Endothelial cell (in vitro differentiated cells): ENCODE results near the gene RGPD8. TPM values are rescaled to one million over a fixed set of nuclear protein-coding genes. Genes with fewer than 3 reads are reported as not detected.
"Not testable (repeated sequence)": the region's sequence is repeated elsewhere in the genome, so short reads cannot be mapped to it uniquely, and the experiment has no call there.

Experiments
- DNase-seq: peaks from one replicate; pipeline ENCODE4 v3.0.0; 2021; ENCODE audit warnings: low spot score
- H3K27ac Mint-ChIP-seq: one replicate; pipeline ENCODE4 v1.8.0; 2021; ENCODE audit warnings: mixed read lengths, inconsistent platforms; ENCODE audit not compliant: unreplicated experiment
- H3K27me3 Mint-ChIP-seq: one replicate; pipeline ENCODE4 v1.8.0; 2021; ENCODE audit warnings: mild to moderate bottlenecking, moderate library complexity, mixed read lengths, inconsistent platforms; ENCODE audit not compliant: unreplicated experiment
- H3K36me3 Mint-ChIP-seq: one replicate; pipeline ENCODE4 v1.8.0; 2021; ENCODE audit warnings: mild to moderate bottlenecking, low read depth, mixed read lengths, inconsistent platforms; ENCODE audit not compliant: unreplicated experiment
- H3K4me1 Mint-ChIP-seq: one replicate; pipeline ENCODE4 v1.8.0; 2021; ENCODE audit warnings: mild to moderate bottlenecking, mixed read lengths, inconsistent platforms; ENCODE audit not compliant: unreplicated experiment
- H3K4me3 Mint-ChIP-seq: one replicate; pipeline ENCODE4 v1.8.0; 2021; ENCODE audit warnings: mild to moderate bottlenecking, mixed read lengths, inconsistent platforms; ENCODE audit not compliant: unreplicated experiment
- H3K9me3 Mint-ChIP-seq: one replicate; pipeline ENCODE4 v1.8.0; 2021; ENCODE audit warnings: mixed read lengths, inconsistent platforms; ENCODE audit not compliant: unreplicated experiment
- total RNA-seq: library from RNA; stranded (reverse); fragmentation: NEBNext Ultra II Directional; extraction: Animal tissue kit (Norgen Biotek cat#: 25700); gene quantifications from one replicate; pipeline ENCODE4 v1.2.1, GENCODE V29; 2021; ENCODE audit not compliant: unreplicated experiment
- TF ChIP-seq, protein P1 (sequence below): fragments of 200-600 bp; sonication (generic); IDR thresholded peaks from one replicate; pipeline ENCODE4 v1.5.0; 2021; ENCODE audit warnings: antibody characterized with exemption; ENCODE audit not compliant: unreplicated experiment

The RGPD8 gene
- total RNA-seq, 1 donor from 2014 or later = 11.8 TPM

DNA sequence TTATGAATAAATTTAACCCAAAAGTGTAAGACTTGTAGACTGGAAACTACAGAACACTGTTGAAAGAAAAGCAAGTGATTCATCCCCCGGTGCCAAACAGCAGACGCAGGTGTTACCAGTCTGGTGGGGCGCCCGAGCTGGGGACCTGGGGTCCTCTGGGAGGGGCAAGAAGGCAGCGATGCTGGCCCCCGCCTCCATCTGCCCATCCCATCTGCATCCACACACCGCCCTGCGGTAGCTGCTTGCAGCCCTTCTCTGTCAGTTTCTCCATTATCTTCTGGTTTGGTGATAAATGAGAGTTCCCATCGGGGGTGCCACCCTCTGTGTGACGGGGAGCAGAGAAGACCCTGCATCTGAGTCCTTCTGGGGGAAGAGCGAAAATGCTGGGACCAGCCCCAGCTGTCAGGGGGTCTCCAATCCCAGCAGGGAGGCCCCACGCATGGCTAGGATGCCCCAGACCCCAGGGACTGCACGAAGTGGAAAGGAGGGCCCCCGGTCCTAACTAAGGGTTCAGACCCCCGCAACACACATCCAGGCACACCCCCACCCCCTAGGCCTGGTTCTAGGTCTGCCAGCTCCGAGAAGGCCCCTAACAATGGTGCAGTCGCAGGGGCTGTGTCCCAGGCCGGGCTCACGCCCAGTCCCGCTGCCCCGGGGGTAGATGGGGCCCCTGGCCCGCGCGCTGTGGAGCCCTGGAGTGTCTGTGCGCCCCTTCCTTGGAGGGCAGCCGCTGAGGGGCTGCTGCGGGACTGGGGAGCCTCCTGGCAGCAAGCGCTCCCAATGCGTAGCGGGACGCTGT is 686 bp upstream of the RGPD8 start:
- Mint-ChIP-seq H3K27me3 (peaks cover 7% of the 10 kb centered on the region), H3K36me3 (no peaks in the 10 kb centered on the region), H3K4me3 (no peak overlapping the region), H3K27ac (no peak overlapping the region), H3K4me1 (peaks cover 6% of the 10 kb centered on the region), H3K9me3 (no peaks in the 10 kb centered on the region)
- TF ChIP-seq, protein P1, sequence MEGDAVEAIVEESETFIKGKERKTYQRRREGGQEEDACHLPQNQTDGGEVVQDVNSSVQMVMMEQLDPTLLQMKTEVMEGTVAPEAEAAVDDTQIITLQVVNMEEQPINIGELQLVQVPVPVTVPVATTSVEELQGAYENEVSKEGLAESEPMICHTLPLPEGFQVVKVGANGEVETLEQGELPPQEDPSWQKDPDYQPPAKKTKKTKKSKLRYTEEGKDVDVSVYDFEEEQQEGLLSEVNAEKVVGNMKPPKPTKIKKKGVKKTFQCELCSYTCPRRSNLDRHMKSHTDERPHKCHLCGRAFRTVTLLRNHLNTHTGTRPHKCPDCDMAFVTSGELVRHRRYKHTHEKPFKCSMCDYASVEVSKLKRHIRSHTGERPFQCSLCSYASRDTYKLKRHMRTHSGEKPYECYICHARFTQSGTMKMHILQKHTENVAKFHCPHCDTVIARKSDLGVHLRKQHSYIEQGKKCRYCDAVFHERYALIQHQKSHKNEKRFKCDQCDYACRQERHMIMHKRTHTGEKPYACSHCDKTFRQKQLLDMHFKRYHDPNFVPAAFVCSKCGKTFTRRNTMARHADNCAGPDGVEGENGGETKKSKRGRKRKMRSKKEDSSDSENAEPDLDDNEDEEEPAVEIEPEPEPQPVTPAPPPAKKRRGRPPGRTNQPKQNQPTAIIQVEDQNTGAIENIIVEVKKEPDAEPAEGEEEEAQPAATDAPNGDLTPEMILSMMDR = no peak
- DNase-seq = no peak

DNA sequence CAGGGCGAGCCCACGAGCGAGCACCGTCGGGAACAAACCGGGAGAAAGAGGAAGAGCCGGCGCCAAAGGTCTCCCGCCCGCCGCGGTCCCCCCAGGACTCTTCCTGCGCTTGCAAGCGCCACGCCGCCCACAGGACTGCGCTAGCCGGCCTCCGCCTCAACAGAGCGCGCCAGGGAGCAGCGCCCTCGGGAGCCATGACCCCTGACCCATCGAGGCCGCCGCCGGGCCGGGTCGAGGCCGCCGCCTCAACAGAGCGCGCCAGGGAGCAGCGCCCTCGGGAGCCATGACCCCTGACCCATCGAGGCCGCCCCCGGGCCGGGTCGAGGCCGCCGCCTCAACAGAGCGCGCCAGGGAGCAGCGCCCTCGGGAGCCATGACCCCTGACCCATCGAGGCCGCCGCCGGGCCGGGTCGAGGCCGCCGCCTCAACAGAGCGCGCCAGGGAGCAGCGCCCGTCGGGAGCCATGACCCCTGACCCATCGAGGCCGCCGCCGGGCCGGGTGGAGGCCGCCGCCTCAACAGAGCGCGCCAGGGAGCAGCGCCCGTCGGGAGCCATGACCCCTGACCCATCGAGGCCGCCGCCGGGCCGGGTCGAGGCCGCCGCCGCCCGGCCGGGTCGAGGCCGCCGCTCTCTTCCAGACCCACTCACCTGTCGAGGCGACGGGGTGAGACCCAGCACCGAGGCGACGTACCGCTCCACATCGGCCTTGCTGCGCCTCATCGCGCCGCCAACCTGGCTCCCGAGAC is 538 bp downstream of the RGPD8 start:
- not testable (repeated sequence) for H3K9me3 Mint-ChIP-seq, H3K27me3 Mint-ChIP-seq, H3K4me1 Mint-ChIP-seq, H3K27ac Mint-ChIP-seq, H3K36me3 Mint-ChIP-seq
- DNase-seq = peak; percentile 26
- peak overlapping the region; percentile 87 for H3K4me3 Mint-ChIP-seq

DNA sequence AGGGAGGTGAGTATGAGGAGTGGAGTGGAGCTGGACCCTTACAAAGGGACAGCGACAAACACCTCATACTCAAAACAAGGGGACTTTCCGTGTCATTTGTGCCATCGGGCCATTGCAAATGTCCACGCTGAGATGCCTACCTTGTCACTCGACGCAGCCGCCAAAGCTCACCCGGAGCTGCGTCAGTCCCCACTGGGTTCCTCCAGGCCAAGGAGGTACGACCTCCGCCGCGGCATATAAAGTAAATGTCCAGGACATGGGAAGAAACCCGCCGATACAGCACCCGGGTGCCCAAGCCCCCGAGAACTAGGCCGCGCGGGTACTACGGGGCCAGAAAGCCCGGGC is 1.1 kb downstream of the RGPD8 start:
- not testable (repeated sequence) for H3K9me3 Mint-ChIP-seq, H3K27ac Mint-ChIP-seq

DNA sequence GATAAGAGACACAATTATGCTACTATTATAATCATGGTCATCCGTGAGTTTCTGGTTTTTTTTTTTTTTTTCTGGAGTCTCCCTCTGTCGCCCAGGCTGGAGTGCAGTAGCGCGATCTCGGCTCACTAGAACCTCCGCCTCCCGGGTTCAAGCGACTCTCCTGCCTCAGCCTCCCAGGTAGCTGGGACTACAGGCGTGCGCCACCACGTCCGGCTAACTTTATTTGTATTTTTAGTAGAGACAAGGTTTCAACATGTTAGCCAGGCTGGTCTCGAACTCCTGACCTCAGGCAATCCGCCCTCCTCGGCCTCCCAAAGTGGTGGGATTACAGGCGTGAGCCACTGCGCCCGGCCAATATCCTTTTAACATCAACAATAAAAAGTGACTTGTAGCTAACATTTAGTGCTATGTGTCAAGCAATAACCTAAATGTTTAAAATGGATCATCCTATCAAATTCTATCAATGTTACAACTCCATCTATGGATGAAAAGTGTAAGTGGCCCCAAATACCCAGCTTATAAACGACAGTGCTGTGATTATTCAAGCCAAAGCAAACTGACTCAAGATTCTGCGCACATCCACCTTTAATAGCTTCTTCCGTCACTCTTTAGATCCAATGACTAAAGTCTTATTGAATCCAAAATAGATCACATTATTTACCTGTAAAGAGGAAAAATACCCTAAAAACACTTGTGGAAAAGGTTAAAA is 1.7 kb downstream of the RGPD8 start:
- H3K9me3 Mint-ChIP-seq, DNase-seq, H3K4me1 Mint-ChIP-seq, H3K27ac Mint-ChIP-seq, H3K36me3 Mint-ChIP-seq, H3K27me3 Mint-ChIP-seq: not testable (repeated sequence)
- H3K4me3 Mint-ChIP-seq = peak overlapping the region; percentile 87

More for the DNA sequence above, 1.1 kb downstream of the RGPD8 start:
- not testable (repeated sequence) for H3K36me3 Mint-ChIP-seq, DNase-seq, H3K4me1 Mint-ChIP-seq, H3K27me3 Mint-ChIP-seq
- H3K4me3 Mint-ChIP-seq = peak overlapping the region; percentile 87

DNA sequence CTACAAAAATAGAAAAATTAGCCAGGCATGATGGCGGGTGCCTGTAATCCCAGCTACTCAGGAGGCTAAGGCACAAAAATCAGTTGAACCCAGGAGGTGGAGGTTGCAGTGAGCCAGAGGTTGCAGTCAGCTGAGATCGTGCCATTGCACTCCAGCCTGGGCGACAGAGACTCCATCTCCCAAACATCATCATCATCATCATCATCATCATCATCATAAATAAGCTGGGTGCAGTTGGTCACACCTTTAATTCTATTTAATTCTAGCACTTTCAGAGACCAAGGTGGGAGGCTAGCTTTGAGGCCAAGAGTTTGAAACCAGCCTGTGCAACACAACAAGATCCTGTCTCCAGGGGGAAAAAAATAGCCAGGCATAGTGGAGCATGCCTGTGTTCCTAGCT is 8.9 kb downstream of the RGPD8 start:
- not testable (repeated sequence) for DNase-seq, H3K4me1 Mint-ChIP-seq, H3K36me3 Mint-ChIP-seq, H3K4me3 Mint-ChIP-seq, H3K9me3 Mint-ChIP-seq, H3K27me3 Mint-ChIP-seq, H3K27ac Mint-ChIP-seq

DNA sequence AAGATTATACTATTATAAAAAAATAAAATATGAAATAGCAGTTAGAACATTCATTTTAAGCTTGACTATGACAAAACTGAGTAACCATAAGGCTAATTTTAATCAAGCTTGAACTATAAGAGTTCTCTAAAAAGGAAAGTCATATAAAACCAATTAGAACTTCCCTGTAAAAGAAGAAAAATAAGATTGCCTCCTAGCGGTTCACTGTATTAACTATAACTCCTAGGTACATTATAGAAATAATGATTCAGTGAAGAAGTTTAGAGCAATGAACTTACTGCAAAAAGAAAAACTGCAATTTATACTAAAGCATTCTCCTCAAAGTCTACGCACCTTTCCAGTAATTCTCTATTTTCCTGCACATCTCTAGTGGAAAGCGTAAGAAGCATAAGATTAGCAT is 16.6 kb downstream of the RGPD8 start:
- DNase-seq, H3K9me3 Mint-ChIP-seq: not testable (repeated sequence)

DNA sequence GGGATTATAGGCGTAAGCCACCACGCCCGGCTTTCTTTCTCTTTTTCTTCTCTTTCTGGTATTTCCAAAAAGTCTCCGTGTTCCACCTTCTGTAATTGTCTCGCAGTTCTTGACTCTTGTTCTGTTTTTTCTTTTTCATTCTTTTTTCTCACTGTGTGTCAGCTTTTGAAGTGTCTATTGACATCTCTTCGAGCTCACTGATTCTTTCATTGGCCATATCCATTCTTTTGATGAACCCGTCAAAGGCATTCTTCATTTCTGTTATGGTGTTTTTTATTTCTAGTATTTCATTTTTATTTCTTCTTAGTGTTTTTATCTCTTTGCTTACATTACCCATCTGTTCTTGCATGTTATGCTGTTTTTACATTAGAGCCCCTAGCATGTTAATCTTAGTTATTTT is 73.4 kb downstream of the RGPD8 start:
- H3K27ac Mint-ChIP-seq, H3K36me3 Mint-ChIP-seq, H3K9me3 Mint-ChIP-seq, H3K4me1 Mint-ChIP-seq, H3K27me3 Mint-ChIP-seq, DNase-seq, H3K4me3 Mint-ChIP-seq: not testable (repeated sequence)

More for the DNA sequence above, 16.6 kb downstream of the RGPD8 start:
- H3K27ac Mint-ChIP-seq, H3K36me3 Mint-ChIP-seq, H3K4me3 Mint-ChIP-seq, H3K4me1 Mint-ChIP-seq, H3K27me3 Mint-ChIP-seq: not testable (repeated sequence)

DNA sequence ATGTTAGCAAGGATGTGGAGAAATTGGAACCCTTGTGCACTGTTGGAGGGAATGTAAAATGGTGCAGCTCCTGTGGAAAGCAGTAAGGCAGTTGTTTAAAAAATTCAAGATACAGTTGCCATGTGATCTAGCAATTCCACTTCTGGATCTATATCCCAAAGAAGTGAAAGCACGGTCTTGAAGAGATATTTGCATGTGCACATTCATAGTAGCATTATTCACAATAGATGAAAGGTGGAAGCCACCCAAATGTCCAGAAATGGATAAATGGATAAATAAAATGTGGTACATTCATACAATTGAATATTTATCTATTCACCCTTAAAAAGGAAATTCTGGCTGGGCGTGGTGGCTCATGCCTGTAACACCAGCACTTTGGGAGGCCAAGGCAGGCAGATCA is 79.1 kb downstream of the RGPD8 start:
- H3K36me3 Mint-ChIP-seq, H3K4me3 Mint-ChIP-seq, H3K27ac Mint-ChIP-seq, DNase-seq, H3K4me1 Mint-ChIP-seq, H3K9me3 Mint-ChIP-seq, H3K27me3 Mint-ChIP-seq: not testable (repeated sequence)

DNA sequence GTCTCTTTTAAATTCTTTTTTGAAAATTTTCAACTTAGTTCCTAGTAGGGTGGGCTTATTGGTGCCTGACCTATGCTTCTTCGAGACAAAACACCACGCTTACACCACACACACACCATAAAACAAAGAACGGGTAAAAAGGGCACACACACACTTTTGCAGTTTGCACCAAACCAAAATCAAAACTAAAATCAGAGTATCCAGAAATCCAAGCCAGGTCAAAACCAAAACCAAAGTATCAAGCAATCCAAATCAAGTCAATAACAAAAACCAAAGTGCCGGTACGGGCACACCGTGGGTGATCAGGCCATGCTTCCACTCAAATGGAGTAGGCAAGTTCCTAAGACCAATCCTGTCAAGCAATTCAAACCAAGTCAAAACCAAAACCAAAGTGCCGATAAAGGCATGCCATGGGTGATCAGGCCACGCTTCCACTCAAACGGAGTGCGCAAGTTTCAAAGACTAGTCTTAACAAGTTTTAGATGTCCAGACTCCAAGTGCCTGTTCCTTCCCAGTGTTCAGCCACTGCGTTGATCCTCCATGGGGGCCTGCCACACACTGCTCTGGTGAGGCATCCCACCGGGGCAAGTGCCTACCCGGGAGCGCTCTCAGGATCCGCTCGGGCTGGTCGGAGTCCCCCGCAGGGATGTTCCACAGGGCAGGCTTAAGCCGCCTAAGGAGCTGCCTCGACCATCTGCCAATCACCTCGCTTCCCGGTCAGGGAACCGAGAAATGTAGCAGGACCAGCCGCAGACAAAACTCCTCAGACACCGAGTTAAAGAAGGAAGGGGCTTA is 80.4 kb downstream of the RGPD8 start:
- H3K4me1 Mint-ChIP-seq, DNase-seq, H3K27me3 Mint-ChIP-seq, H3K27ac Mint-ChIP-seq, H3K9me3 Mint-ChIP-seq, H3K36me3 Mint-ChIP-seq, H3K4me3 Mint-ChIP-seq: not testable (repeated sequence)

DNA sequence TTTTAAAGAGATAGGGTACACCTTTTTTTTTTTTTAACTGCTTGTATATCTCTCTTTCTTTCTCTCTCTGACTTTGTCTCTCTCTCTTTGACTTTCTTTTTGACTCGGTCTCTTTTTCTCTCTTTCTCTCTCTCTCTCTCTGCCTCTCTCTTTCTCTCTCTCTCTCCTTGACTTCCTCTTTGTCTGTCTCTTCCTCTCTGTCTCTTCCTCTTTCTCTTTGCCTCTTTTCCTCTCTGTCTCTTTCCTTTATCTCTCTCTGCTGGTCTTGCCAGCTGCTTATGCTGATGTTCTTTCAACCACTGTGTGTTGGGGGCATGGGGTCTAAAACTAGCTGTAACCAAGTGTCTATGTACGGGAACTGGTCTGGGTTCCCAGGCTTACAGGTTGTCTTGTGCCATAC is 81.2 kb downstream of the RGPD8 start:
- H3K27ac Mint-ChIP-seq = peak overlapping the region; percentile 59

More for the DNA sequence above, 81.2 kb downstream of the RGPD8 start:
- H3K36me3 Mint-ChIP-seq, H3K4me1 Mint-ChIP-seq, H3K9me3 Mint-ChIP-seq, H3K27me3 Mint-ChIP-seq, DNase-seq, H3K4me3 Mint-ChIP-seq: not testable (repeated sequence)
